K562 (cell line): ENCODE measurements around the gene SUFU.

Source experiments
- CTCF ChIP-seq, 3 experiments: IDR thresholded peaks in 2 of 3; conservative IDR thresholded peaks in 1 of 3; 2 replicates each; pipeline ENCODE4 v1.5.1; 2011 to 2012; ENCODE audit warnings: low read length in 3 of 3, mild to moderate bottlenecking in 3 of 3, control low read depth in 2 of 3, improper control_type of control experiment in 1 of 3, inconsistent platforms in 1 of 3, low read depth in 1 of 3, mixed read lengths in 1 of 3, moderate library complexity in 1 of 3; ENCODE audit not compliant: insufficient read depth in 2 of 3
- EGR1 ChIP-seq: fragments of 450-650 bp; conservative IDR thresholded peaks from 2 replicates; pipeline ENCODE4 v1.6.1; 2017; ENCODE audit warnings: mild to moderate bottlenecking
- EZH2 ChIP-seq: IDR thresholded peaks from 2 replicates; pipeline ENCODE4 v1.6.1; 2012; ENCODE audit warnings: low read depth, mild to moderate bottlenecking, inconsistent platforms, low read length, borderline replicate concordance
- MTA2 ChIP-seq: fragments of 450-650 bp; IDR thresholded peaks from 2 replicates; pipeline ENCODE4 v1.6.1; 2016; ENCODE audit warnings: low read depth
- NCOR1 ChIP-seq: fragments of 450-650 bp; IDR thresholded peaks from 2 replicates; pipeline ENCODE4 v1.6.1; 2016; ENCODE audit warnings: mild to moderate bottlenecking, moderate library complexity
- POLR2AphosphoS5 ChIP-seq: IDR thresholded peaks from 2 replicates; pipeline ENCODE4 v1.6.1; 2011; ENCODE audit warnings: mild to moderate bottlenecking, low read depth, low read length, moderate library complexity; ENCODE audit not compliant: control insufficient read depth, insufficient read depth
- REST ChIP-seq, 2 experiments: fragments of 450-650 bp; formaldehyde crosslinking in 1 of 2; IDR thresholded peaks; 2 replicates each; pipeline versions ENCODE4 v1.4.0 to v1.6.1; 2014 to 2020; ENCODE audit warnings: mild to moderate bottlenecking in 2 of 2, borderline replicate concordance in 1 of 2, low read depth in 1 of 2
- ZNF449 ChIP-seq: fragments of 250-450 bp; sonication (Bioruptor Pico); IDR thresholded peaks from 2 replicates; pipeline ENCODE4 v1.8.0; 2022; ENCODE audit warnings: moderate library complexity, mild to moderate bottlenecking, inconsistent platforms

DNA sequence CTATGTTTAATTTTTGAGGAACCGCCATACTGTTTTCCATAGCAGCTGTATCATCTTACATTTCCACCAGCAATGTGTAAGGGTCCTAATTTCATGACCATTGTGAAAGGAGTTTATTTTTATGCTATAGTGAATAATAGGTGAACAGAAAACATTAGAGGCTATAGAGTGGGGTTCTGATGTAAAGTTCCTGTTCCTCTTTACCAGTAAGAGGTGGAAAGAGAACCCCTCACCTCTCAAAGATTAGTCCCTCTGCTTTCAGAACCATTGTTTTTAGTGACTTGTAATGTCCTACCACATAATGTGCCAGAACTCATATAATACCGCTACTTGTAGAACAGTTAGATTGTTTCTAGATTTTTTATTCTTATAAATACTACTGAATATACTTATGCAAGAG, 34.2 kb downstream of the SUFU start:
- TF ChIP-seq CTCF (IDR thresholded peaks at IDR 0.05 in 2 of 3, conservative IDR thresholded peaks at IDR 0.05 in 1 of 3; ENCODE audit: insufficient read depth in 2 of 3, low read depth in 1 of 3, low read length in 3 of 3) (no peak), REST (IDR thresholded peaks at IDR 0.05; ENCODE audit: borderline replicate concordance) (no peak), REST (CRISPR knock-in tag; IDR thresholded peaks at IDR 0.05; ENCODE audit: low read depth) (no peak), NCOR1 (no peak), ZNF449 (CRISPR knock-in tag) (no peak), EGR1 (no peak), MTA2 (no peak), POLR2AphosphoS5 (no peak), EZH2 (no peak)
